Endothelial cell (in vitro differentiated cells): ENCODE measurements around the gene ARHGAP15. TPM values are rescaled to one million over a fixed set of nuclear protein-coding genes. Genes with fewer than 3 reads are reported as not detected.

Experiments
- DNase-seq: peaks from one replicate; pipeline ENCODE4 v3.0.0; 2021; ENCODE audit warnings: low spot score
- H3K27ac Mint-ChIP-seq: one replicate; pipeline ENCODE4 v1.8.0; 2021; ENCODE audit warnings: mixed read lengths, inconsistent platforms; ENCODE audit not compliant: unreplicated experiment
- H3K27me3 Mint-ChIP-seq: one replicate; pipeline ENCODE4 v1.8.0; 2021; ENCODE audit warnings: mild to moderate bottlenecking, moderate library complexity, mixed read lengths, inconsistent platforms; ENCODE audit not compliant: unreplicated experiment
- H3K36me3 Mint-ChIP-seq: one replicate; pipeline ENCODE4 v1.8.0; 2021; ENCODE audit warnings: mild to moderate bottlenecking, low read depth, mixed read lengths, inconsistent platforms; ENCODE audit not compliant: unreplicated experiment
- H3K4me1 Mint-ChIP-seq: one replicate; pipeline ENCODE4 v1.8.0; 2021; ENCODE audit warnings: mild to moderate bottlenecking, mixed read lengths, inconsistent platforms; ENCODE audit not compliant: unreplicated experiment
- H3K4me3 Mint-ChIP-seq: one replicate; pipeline ENCODE4 v1.8.0; 2021; ENCODE audit warnings: mild to moderate bottlenecking, mixed read lengths, inconsistent platforms; ENCODE audit not compliant: unreplicated experiment
- H3K9me3 Mint-ChIP-seq: one replicate; pipeline ENCODE4 v1.8.0; 2021; ENCODE audit warnings: mixed read lengths, inconsistent platforms; ENCODE audit not compliant: unreplicated experiment
- total RNA-seq: library from RNA; stranded (reverse); fragmentation: NEBNext Ultra II Directional; extraction: Animal tissue kit (Norgen Biotek cat#: 25700); gene quantifications from one replicate; pipeline ENCODE4 v1.2.1, GENCODE V29; 2021; ENCODE audit not compliant: unreplicated experiment
- TF ChIP-seq, protein P1 (sequence below): fragments of 200-600 bp; sonication (generic); IDR thresholded peaks from one replicate; pipeline ENCODE4 v1.5.0; 2021; ENCODE audit warnings: antibody characterized with exemption; ENCODE audit not compliant: unreplicated experiment

The ARHGAP15 gene
- total RNA-seq, 1 donor from 2014 or later = not detected

DNA sequence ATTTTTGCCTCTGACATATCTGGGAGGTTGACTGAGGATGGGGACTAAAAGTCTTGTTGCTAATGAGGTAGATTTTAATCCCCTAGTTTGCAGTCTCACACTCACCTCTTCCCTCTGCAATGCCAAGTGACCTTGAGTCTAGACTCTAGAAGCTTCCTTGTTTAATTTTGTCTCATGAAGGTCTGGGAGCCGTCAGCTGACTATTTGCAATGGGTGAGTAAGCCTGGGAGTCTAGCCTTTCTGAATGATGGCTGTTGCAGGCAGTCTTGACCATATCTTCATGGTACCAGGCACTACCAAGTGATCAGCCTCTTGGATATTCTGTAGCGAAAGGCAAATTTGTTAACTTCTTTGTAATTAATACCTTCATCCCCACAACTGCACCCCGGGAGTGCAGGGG is 61.2 kb downstream of the ARHGAP15 start:
- no peak for DNase-seq
- no peaks in the 10 kb centered on the region for H3K27me3 Mint-ChIP-seq
- TF ChIP-seq, protein P1, sequence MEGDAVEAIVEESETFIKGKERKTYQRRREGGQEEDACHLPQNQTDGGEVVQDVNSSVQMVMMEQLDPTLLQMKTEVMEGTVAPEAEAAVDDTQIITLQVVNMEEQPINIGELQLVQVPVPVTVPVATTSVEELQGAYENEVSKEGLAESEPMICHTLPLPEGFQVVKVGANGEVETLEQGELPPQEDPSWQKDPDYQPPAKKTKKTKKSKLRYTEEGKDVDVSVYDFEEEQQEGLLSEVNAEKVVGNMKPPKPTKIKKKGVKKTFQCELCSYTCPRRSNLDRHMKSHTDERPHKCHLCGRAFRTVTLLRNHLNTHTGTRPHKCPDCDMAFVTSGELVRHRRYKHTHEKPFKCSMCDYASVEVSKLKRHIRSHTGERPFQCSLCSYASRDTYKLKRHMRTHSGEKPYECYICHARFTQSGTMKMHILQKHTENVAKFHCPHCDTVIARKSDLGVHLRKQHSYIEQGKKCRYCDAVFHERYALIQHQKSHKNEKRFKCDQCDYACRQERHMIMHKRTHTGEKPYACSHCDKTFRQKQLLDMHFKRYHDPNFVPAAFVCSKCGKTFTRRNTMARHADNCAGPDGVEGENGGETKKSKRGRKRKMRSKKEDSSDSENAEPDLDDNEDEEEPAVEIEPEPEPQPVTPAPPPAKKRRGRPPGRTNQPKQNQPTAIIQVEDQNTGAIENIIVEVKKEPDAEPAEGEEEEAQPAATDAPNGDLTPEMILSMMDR = no peak
- no peaks in the 10 kb centered on the region for H3K36me3 Mint-ChIP-seq
- no peaks in the 10 kb centered on the region for H3K9me3 Mint-ChIP-seq
- H3K27ac Mint-ChIP-seq = no peak overlapping the region
- H3K4me3 Mint-ChIP-seq = no peak overlapping the region
- no peaks in the 10 kb centered on the region for H3K4me1 Mint-ChIP-seq

DNA sequence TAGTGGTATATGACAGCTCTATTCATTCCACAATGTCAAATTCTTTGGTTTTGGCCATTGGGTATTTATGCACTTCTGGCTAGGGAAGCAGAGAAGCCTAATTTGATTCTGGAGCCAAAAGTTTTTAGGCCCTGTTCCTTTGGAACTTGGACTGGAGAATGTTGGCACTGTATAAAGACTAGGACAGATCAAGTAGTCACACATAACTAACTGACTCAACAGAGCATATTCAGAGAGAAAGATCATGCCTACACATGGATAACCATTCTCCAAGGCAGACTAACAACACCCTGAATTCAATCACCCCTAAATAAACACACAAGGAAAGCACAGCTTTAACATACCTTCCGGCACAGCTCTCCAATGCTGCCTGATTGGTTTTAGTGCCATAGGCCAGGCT is 62.9 kb downstream of the ARHGAP15 start:
- Mint-ChIP-seq H3K9me3 (no peaks in the 10 kb centered on the region), H3K36me3 (no peaks in the 10 kb centered on the region), H3K4me3 (no peak overlapping the region), H3K27me3 (no peaks in the 10 kb centered on the region), H3K4me1 (no peaks in the 10 kb centered on the region), H3K27ac (no peak overlapping the region)
- TF ChIP-seq, protein P1 = no peak
- DNase-seq = no peak

DNA sequence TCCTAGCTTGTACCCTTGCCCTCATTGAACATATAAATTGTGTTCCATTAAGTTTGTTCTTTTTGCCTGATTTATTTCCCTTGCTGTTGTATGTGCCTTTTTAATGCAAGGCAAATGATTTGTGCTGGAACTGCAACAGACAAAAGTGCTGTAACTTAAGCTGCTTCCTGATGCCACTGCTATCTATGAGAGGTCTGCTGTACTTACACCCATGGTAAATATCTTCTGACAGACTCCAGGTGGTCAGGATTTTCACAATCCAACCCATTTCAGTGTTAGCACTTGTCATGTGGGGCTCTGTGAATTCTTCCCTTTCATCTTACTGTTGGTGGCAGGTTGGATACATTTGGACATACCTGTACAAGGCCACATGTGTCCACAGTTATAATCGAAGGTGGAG is 63.5 kb downstream of the ARHGAP15 start:
- H3K27ac Mint-ChIP-seq = no peak overlapping the region

DNA sequence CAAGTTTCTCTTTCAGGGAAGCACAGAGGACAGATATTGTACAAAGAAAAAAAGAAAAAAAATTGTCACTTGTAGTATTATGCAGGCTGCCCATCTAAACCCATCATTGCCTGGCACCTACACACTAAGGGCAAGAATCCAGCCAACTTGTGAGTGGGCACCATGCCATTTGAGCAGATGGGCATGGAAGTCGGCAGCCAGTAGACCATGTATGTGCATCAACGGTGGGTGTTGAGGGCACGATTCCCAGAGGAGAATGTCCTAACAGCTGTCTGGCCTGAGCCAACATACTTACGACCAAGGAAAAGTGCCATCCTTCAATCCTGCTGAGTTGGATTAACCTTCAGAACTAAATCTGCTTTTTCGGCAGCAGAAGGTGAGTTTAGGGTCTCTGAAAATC is 63.9 kb downstream of the ARHGAP15 start:
- DNase-seq = no peak
- no peak overlapping the region for H3K4me3 Mint-ChIP-seq

More for the DNA sequence above, 63.5 kb downstream of the ARHGAP15 start:
- Mint-ChIP-seq H3K4me1 (no peaks in the 10 kb centered on the region), H3K36me3 (no peaks in the 10 kb centered on the region), H3K9me3 (no peaks in the 10 kb centered on the region), H3K27me3 (no peaks in the 10 kb centered on the region), H3K4me3 (no peak overlapping the region)
- no peak for DNase-seq
- TF ChIP-seq, protein P1 = no peak

DNA sequence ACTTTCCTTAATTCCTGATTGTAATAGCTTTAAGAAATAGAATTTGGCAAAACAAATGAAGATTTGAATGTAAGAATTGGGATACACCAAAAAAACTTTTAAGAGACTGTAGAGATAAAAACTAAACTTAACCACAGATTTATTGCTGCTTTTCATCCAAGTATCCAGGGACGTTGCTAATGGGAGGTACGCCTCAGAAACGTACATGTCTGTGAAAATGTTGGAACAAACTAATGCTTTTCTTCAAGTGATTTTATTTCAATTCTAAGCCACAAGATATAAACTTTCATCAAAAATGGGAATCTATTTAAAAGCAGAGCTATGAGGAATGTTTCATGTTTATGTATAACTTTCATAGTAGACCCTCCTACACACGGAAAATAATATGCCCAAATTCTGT is 66.3 kb downstream of the ARHGAP15 start:
- DNase-seq = no peak

More for the DNA sequence above, 63.9 kb downstream of the ARHGAP15 start:
- Mint-ChIP-seq H3K27me3 (no peaks in the 10 kb centered on the region), H3K9me3 (no peaks in the 10 kb centered on the region), H3K4me1 (no peaks in the 10 kb centered on the region), H3K36me3 (no peaks in the 10 kb centered on the region), H3K27ac (no peak overlapping the region)
- TF ChIP-seq, protein P1 = no peak

More for the DNA sequence above, 66.3 kb downstream of the ARHGAP15 start:
- Mint-ChIP-seq H3K27me3 (peaks cover 1% of the 10 kb centered on the region), H3K27ac (no peak overlapping the region), H3K4me3 (no peak overlapping the region), H3K4me1 (no peaks in the 10 kb centered on the region), H3K9me3 (no peaks in the 10 kb centered on the region), H3K36me3 (no peaks in the 10 kb centered on the region)
- TF ChIP-seq, protein P1 = no peak
